H9 (cell line): ENCODE results near the gene MYBPC3. TPM values are rescaled to one million over a fixed set of nuclear protein-coding genes. Genes with fewer than 3 reads are reported as not detected.

Experiments
- DNase-seq: peaks from one replicate; pipeline ENCODE4 v3.0.0-alpha.2; 2017
- H2AFZ ChIP-seq: one replicate; pipeline ENCODE4 v1.6.1; 2013; ENCODE audit warnings: mild to moderate bottlenecking, low read length, control low read depth, moderate library complexity
- H2AK5ac ChIP-seq: 2 replicates; pipeline ENCODE4 v1.6.1; 2013; ENCODE audit warnings: low read length, control low read depth, mixed read lengths; ENCODE audit not compliant: insufficient read length
- H2BK120ac ChIP-seq: one replicate; pipeline ENCODE4 v1.6.1; 2013; ENCODE audit warnings: low read depth, mild to moderate bottlenecking, low read length, control low read depth, inconsistent platforms; ENCODE audit not compliant: poor library complexity, severe bottlenecking
- H2BK12ac ChIP-seq: 2 replicates; pipeline ENCODE4 v1.6.1; 2013; ENCODE audit warnings: low read length, control low read depth, mixed read lengths, low read depth; ENCODE audit not compliant: insufficient read length
- H2BK15ac ChIP-seq: 2 replicates; pipeline ENCODE4 v1.6.1; 2013; ENCODE audit warnings: low read depth, low read length, control low read depth
- H2BK20ac ChIP-seq: one replicate; pipeline ENCODE4 v1.6.1; 2013; ENCODE audit warnings: low read depth, mild to moderate bottlenecking, low read length, control low read depth, inconsistent platforms; ENCODE audit not compliant: poor library complexity, severe bottlenecking
- H2BK5ac ChIP-seq: 2 replicates; pipeline ENCODE4 v1.6.1; 2013; ENCODE audit warnings: low read length, control low read depth, mixed read lengths; ENCODE audit not compliant: insufficient read length
- H3K14ac ChIP-seq: 2 replicates; pipeline ENCODE4 v1.6.1; 2013; ENCODE audit warnings: low read length, control low read depth; ENCODE audit not compliant: insufficient read depth
- H3K18ac ChIP-seq: 2 replicates; pipeline ENCODE4 v1.6.1; 2013; ENCODE audit warnings: low read depth, mild to moderate bottlenecking, mixed read lengths, low read length, control low read depth; ENCODE audit not compliant: insufficient read length
- H3K23ac ChIP-seq: 2 replicates; pipeline ENCODE4 v1.6.1; 2013; ENCODE audit warnings: low read length, control low read depth, mixed read lengths, low read depth; ENCODE audit not compliant: insufficient read length
- H3K23me2 ChIP-seq: 2 replicates; pipeline ENCODE4 v1.6.1; 2013; ENCODE audit warnings: low read depth, mild to moderate bottlenecking, mixed read lengths, low read length, control low read depth; ENCODE audit not compliant: insufficient read length, poor library complexity, severe bottlenecking
- H3K27ac ChIP-seq: 2 replicates; pipeline ENCODE4 v1.5.1; 2013; ENCODE audit warnings: low read length, control low read depth, mixed read lengths, low read depth; ENCODE audit not compliant: insufficient read length
- H3K27me3 ChIP-seq: 2 replicates; pipeline ENCODE4 v1.6.1; 2013; ENCODE audit warnings: low read length, control low read depth, inconsistent platforms; ENCODE audit not compliant: insufficient read depth
- H3K4ac ChIP-seq: 2 replicates; pipeline ENCODE4 v1.6.1; 2013; ENCODE audit warnings: low read depth, mild to moderate bottlenecking, control low read depth, inconsistent platforms, low read length, moderate library complexity
- H3K4me1 ChIP-seq: 2 replicates; pipeline ENCODE4 v1.6.1; 2013; ENCODE audit warnings: low read length, control low read depth, inconsistent platforms; ENCODE audit not compliant: insufficient read depth
- H3K4me2 ChIP-seq: 2 replicates; pipeline ENCODE4 v1.6.1; 2013; ENCODE audit warnings: low read length, control low read depth, mixed read lengths; ENCODE audit not compliant: insufficient read length, insufficient read depth
- H3K56ac ChIP-seq: 2 replicates; pipeline ENCODE4 v1.6.1; 2013; ENCODE audit warnings: low read depth, mild to moderate bottlenecking, mixed read lengths, low read length, control low read depth; ENCODE audit not compliant: insufficient read length
- H3K79me1 ChIP-seq: 2 replicates; pipeline ENCODE4 v1.6.1; 2013; ENCODE audit warnings: low read depth, mild to moderate bottlenecking, moderate library complexity, low read length, control low read depth, inconsistent platforms; ENCODE audit not compliant: insufficient read depth, poor library complexity, severe bottlenecking
- H3K79me2 ChIP-seq: 2 replicates; pipeline ENCODE4 v1.6.1; 2013; ENCODE audit warnings: low read length, control low read depth, inconsistent platforms; ENCODE audit not compliant: insufficient read depth
- H3K9ac ChIP-seq: 2 replicates; pipeline ENCODE4 v1.6.1; 2013; ENCODE audit warnings: low read length, control low read depth, mixed read lengths; ENCODE audit not compliant: insufficient read length; ENCODE audit errors: extremely low read depth
- H3K9me3 ChIP-seq: one replicate; pipeline ENCODE4 v1.6.1; 2013; ENCODE audit warnings: low read depth, low read length, inconsistent platforms; ENCODE audit not compliant: control insufficient read depth
- H3T11ph ChIP-seq: one replicate; pipeline ENCODE4 v1.6.1; 2013; ENCODE audit warnings: mild to moderate bottlenecking, low read length, control low read depth, inconsistent platforms
- H4K20me1 ChIP-seq: one replicate; pipeline ENCODE4 v1.6.1; 2013; ENCODE audit not compliant: control insufficient read depth, insufficient read length, insufficient read depth
- H4K5ac ChIP-seq: 2 replicates; pipeline ENCODE4 v1.6.1; 2013; ENCODE audit warnings: low read depth, mild to moderate bottlenecking, mixed read lengths, low read length, control low read depth; ENCODE audit not compliant: insufficient read length
- H4K8ac ChIP-seq: replicated peaks from 2 replicates; pipeline ENCODE4 v1.6.1; 2013; ENCODE audit warnings: low read length, control low read depth, mixed read lengths, low read depth; ENCODE audit not compliant: insufficient read length
- H4K91ac ChIP-seq: 2 replicates; pipeline ENCODE4 v1.6.1; 2013; ENCODE audit warnings: low read depth, mild to moderate bottlenecking, moderate library complexity, mixed read lengths, low read length, control low read depth; ENCODE audit not compliant: insufficient read length
- H3K27ac Mint-ChIP-seq, 3 experiments: 2 replicates in 2 of 3; 3 replicates in 1 of 3; pipeline ENCODE4 v1.8.0; 2020 to 2021; ENCODE audit warnings: mixed read lengths in 3 of 3, mild to moderate bottlenecking in 1 of 3, moderate library complexity in 1 of 3
- H3K27me3 Mint-ChIP-seq: 2 replicates; pipeline ENCODE4 v1.8.0; 2021; ENCODE audit warnings: low read depth, mild to moderate bottlenecking, moderate library complexity, mixed read lengths
- H3K36me3 Mint-ChIP-seq, 3 experiments: 2 replicates in 2 of 3; 3 replicates in 1 of 3; pipeline ENCODE4 v1.8.0; 2020 to 2021; ENCODE audit warnings: low read depth in 3 of 3, mixed read lengths in 3 of 3; ENCODE audit not compliant: insufficient read depth in 1 of 3
- H3K4me1 Mint-ChIP-seq, 2 experiments: 2 replicates each; pipeline ENCODE4 v1.8.0; 2020; ENCODE audit warnings: mixed read lengths in 2 of 2
- H3K4me3 Mint-ChIP-seq, 2 experiments: 2 replicates in 1 of 2; 3 replicates in 1 of 2; pipeline ENCODE4 v1.8.0; 2020 to 2021; ENCODE audit warnings: mild to moderate bottlenecking in 2 of 2, mixed read lengths in 2 of 2, moderate library complexity in 1 of 2
- H3K9me3 Mint-ChIP-seq, 2 experiments: 2 replicates in 1 of 2; 3 replicates in 1 of 2; pipeline ENCODE4 v1.8.0; 2020; ENCODE audit warnings: mild to moderate bottlenecking in 2 of 2, mixed read lengths in 2 of 2, moderate library complexity in 1 of 2
- WGBS: extraction: QIAGEN DNeasy Blood & Tissue Kit; methylation state at CpG from one replicate; pipeline ENCODE4 v1.1.7; 2013; ENCODE audit warnings: missing lambda C conversion rate, low lambda C conversion rate, mixed read lengths; ENCODE audit not compliant: insufficient read length; ENCODE audit errors: extremely low coverage; 5-methylcytosine and 5-hydroxymethylcytosine counted together
- total RNA-seq: library from RNA; stranded (reverse); gene quantifications from 2 replicates; pipeline ENCODE4 v1.2.1, GENCODE V29; 2021
- TF ChIP-seq, protein P1 (sequence below): fragments of 200-600 bp; sonication (generic); conservative IDR thresholded peaks from 3 replicates; pipeline ENCODE4 v1.8.0; 2021; ENCODE audit warnings: antibody characterized with exemption, mild to moderate bottlenecking

MYBPC3 gene
- total RNA-seq, 1 experiment from 2014 or later: not detected

DNA sequence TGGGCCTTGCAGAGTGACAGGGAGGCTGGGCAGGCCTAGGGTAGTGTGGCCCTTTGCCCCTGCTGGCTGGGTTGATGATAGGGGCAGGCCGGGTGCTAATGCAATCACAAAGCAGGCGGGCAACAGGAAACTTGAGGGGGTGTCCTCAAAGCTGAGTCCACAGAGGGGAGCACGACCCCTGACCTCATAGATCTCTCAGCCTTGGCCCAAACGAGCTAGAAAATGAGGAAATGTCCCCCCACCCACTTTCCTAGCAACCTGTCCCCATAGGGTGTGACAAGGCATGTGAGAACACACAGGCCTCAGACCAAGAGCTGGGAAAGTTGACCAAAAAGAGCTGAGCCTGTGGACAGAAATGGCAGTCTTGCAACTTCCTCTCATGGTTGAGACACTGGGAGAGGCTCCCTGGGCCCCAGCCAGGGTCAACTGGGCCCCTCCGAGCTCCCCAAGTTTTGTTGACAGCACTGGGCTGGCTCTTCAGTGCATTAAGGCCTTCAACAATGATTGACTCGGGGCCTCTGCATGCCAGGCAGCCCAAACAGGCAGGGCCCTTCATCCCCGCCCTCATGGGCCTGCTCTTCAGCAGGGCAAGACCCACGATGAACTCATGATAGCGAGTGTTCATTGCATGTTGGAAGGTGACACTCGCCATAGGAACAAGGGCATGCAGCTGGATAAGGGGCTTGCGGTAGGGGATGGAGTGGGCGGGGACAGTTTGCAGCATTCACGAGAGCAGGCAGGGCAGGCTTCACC lies 35.6 kb upstream of the MYBPC3 start:
- Histone ChIP-seq H3K56ac (no peak overlapping the region), H3K27ac (no peak overlapping the region), H2BK5ac (no peak overlapping the region), H2BK12ac (no peak overlapping the region), H4K5ac (no peak overlapping the region), H3K4ac (no peak overlapping the region), H3K18ac (no peak overlapping the region), H3T11ph (no peak overlapping the region), H2BK15ac (no peak overlapping the region), H3K4me2 (no peak overlapping the region), H3K23me2 (no peaks in the 10 kb centered on the region), H3K79me1 (no peaks in the 10 kb centered on the region), H2BK120ac (no peak overlapping the region), H2BK20ac (no peak overlapping the region), H3K9me3 (no peaks in the 10 kb centered on the region), H3K4me1 (no peaks in the 10 kb centered on the region), H3K79me2 (no peaks in the 10 kb centered on the region), H2AFZ (no peak overlapping the region), H3K27me3 (no peaks in the 10 kb centered on the region), H4K8ac (no peak overlapping the region), H3K14ac (no peak overlapping the region), H2AK5ac (no peak overlapping the region), H4K91ac (no peak overlapping the region), H4K20me1 (no peaks in the 10 kb centered on the region), H3K9ac (no peak overlapping the region), H3K23ac (no peak overlapping the region)
- no CpG with 5 or more reads among the region's 13 CpGs for WGBS
- Mint-ChIP-seq H3K36me3 (no peaks in the 10 kb centered on the region), H3K27ac (peak overlapping the region in 2 of 3 experiments; percentile 10 to 18; a peak in 3 of 7 replicates), H3K9me3 (no peaks in the 10 kb centered on the region; a peak in 1 of 5 replicates), H3K4me3 (no peak overlapping the region), H3K27me3 (peaks cover 4% of the 10 kb centered on the region; the same call in 1 of the 2 replicates), H3K4me1 (no peaks in the 10 kb centered on the region; a peak in 1 of 4 replicates)
- TF ChIP-seq, protein P1, sequence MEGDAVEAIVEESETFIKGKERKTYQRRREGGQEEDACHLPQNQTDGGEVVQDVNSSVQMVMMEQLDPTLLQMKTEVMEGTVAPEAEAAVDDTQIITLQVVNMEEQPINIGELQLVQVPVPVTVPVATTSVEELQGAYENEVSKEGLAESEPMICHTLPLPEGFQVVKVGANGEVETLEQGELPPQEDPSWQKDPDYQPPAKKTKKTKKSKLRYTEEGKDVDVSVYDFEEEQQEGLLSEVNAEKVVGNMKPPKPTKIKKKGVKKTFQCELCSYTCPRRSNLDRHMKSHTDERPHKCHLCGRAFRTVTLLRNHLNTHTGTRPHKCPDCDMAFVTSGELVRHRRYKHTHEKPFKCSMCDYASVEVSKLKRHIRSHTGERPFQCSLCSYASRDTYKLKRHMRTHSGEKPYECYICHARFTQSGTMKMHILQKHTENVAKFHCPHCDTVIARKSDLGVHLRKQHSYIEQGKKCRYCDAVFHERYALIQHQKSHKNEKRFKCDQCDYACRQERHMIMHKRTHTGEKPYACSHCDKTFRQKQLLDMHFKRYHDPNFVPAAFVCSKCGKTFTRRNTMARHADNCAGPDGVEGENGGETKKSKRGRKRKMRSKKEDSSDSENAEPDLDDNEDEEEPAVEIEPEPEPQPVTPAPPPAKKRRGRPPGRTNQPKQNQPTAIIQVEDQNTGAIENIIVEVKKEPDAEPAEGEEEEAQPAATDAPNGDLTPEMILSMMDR: no peak
- DNase-seq: no peak
